K562 (cell line): Measurements from ENCODE around the gene FCGR3B. TPM values are rescaled to one million over a fixed set of nuclear protein-coding genes. Genes with fewer than 3 reads are reported as not detected.
A peak's percentile ranks its signal among the peaks of the same experiment; 100 is the strongest.
"Not testable (repeated sequence)": the region's sequence is repeated elsewhere in the genome, so short reads cannot be mapped to it uniquely, and the experiment has no call there.

ENCODE experiments used
- ATAC-seq: fragments of 200-7000 bp; cut with Tn5 transposase; 3 replicates; pipeline ENCODE4 v1.9.1; 2020; ENCODE audit warnings: moderate library complexity
- BruUV-seq: library from RNA; stranded (reverse); fragments of 400-500 nt; replicated peaks from 2 replicates; lab custom pipeline; 2021; lab: Mats Ljungman, UMichigan
- CTCF ChIA-PET: fragments of 300-600 bp; formaldehyde crosslinking; extraction: SDS; loops from one replicate; lab custom pipeline; 2021; ENCODE audit warnings: low intra/inter-chr PET ratio; lab: Yijun Ruan, JAX
- POLR2A ChIA-PET: fragments of 300-600, 350-650 bp; sonication (Branson Sonifier 250); formaldehyde crosslinking; extraction: SDS; loops from one replicate; lab custom pipeline; 2021; ENCODE audit warnings: antibody characterized with exemption, inconsistent platforms; lab: Yijun Ruan, JAX
- DNase-seq, 4 experiments: peaks; one replicate each; pipeline versions ENCODE4 v3.0.0 to v3.0.0-alpha.2; 2011 to 2018; ENCODE audit warnings: low spot score in 3 of 4, mixed read lengths in 3 of 4; ENCODE audit errors: extremely low read depth in 1 of 4
- FAIRE-seq: peaks from 2 replicates; lab custom pipeline; 2011; peaks lifted over from hg19 to GRCh38; lab: Jason Lieb, UNC
- H2AFZ ChIP-seq: 2 replicates; pipeline ENCODE4 v1.6.0; 2011; ENCODE audit warnings: low read depth, low read length, control low read depth, inconsistent platforms
- H3K27ac ChIP-seq: fragments of 200-600 bp; 3 replicates; pipeline ENCODE4 v1.8.0; 2011; ENCODE audit warnings: low read depth, mild to moderate bottlenecking, control low read depth, inconsistent platforms, low read length, moderate library complexity, mixed read lengths; ENCODE audit errors: extremely low read depth
- H3K27me3 ChIP-seq, 2 experiments: fragments of 300-600 bp in 1 of 2; 2 replicates in 1 of 2; 3 replicates in 1 of 2; pipeline versions ENCODE4 v1.6.0 to v1.8.0; 2011; ENCODE audit warnings: inconsistent platforms in 2 of 2, low read length in 2 of 2, mild to moderate bottlenecking in 1 of 2, mixed read lengths in 1 of 2, moderate library complexity in 1 of 2; ENCODE audit not compliant: control insufficient read depth in 2 of 2, insufficient read depth in 2 of 2
- H3K36me3 ChIP-seq: fragments of 300-600 bp; 3 replicates; pipeline ENCODE4 v1.8.0; 2011; ENCODE audit warnings: mild to moderate bottlenecking, low read length, inconsistent platforms; ENCODE audit not compliant: control insufficient read depth, insufficient read depth
- H3K4me1 ChIP-seq, 2 experiments: fragments of 200-600 bp in 1 of 2; replicated peaks in 1 of 2; 2 replicates in 1 of 2; 3 replicates in 1 of 2; pipeline versions ENCODE4 v1.5.1 to v1.8.0; 2011; ENCODE audit warnings: inconsistent platforms in 2 of 2, low read length in 2 of 2, mild to moderate bottlenecking in 1 of 2, mixed read lengths in 1 of 2, moderate library complexity in 1 of 2; ENCODE audit not compliant: control insufficient read depth in 2 of 2, insufficient read depth in 2 of 2
- H3K4me2 ChIP-seq: 2 replicates; pipeline ENCODE4 v1.6.1; 2011; ENCODE audit warnings: low read length, control low read depth, inconsistent platforms, mixed read lengths; ENCODE audit not compliant: insufficient read depth
- H3K4me3 ChIP-seq: fragments of 200-600 bp; sonication (generic), shearing (Covaris generic); 2 replicates; pipeline ENCODE4 v1.5.1; 2016; ENCODE audit warnings: control low read depth, inconsistent platforms
- H3K79me2 ChIP-seq: fragments of 200-600 bp; 3 replicates; pipeline ENCODE4 v1.8.0; 2011; ENCODE audit warnings: low read length, inconsistent platforms; ENCODE audit not compliant: control insufficient read depth, insufficient read depth
- H3K9ac ChIP-seq, 2 experiments: 2 replicates each; pipeline versions ENCODE4 v1.6.0 to v1.6.1; 2011; ENCODE audit warnings: low read depth in 2 of 2, low read length in 2 of 2, control low read depth in 1 of 2, inconsistent platforms in 1 of 2, mild to moderate bottlenecking in 1 of 2, mixed read lengths in 1 of 2; ENCODE audit not compliant: insufficient read depth in 1 of 2
- H3K9me1 ChIP-seq: one replicate; pipeline ENCODE4 v1.6.0; 2011; ENCODE audit warnings: inconsistent platforms, mild to moderate bottlenecking, low read length, moderate library complexity; ENCODE audit not compliant: control insufficient read depth, insufficient read depth
- H3K9me3 ChIP-seq: replicated peaks from 2 replicates; pipeline ENCODE4 v1.5.1; 2011; ENCODE audit warnings: low read depth, low read length, inconsistent platforms; ENCODE audit not compliant: control insufficient read depth, insufficient read depth
- H4K20me1 ChIP-seq: replicated peaks from 2 replicates; pipeline ENCODE4 v1.6.1; 2011; ENCODE audit warnings: low read length, inconsistent platforms, mixed read lengths; ENCODE audit not compliant: control insufficient read depth, insufficient read depth
- C11orf30 ChIP-seq: fragments of 450-650 bp; IDR thresholded peaks from 2 replicates; pipeline ENCODE4 v1.6.1; 2016; ENCODE audit warnings: low read depth, mild to moderate bottlenecking
- FOXK2 ChIP-seq, 2 experiments: fragments of 450-650 bp; IDR thresholded peaks in 1 of 2; conservative IDR thresholded peaks in 1 of 2; 2 replicates each; pipeline ENCODE4 v1.6.1; 2016; ENCODE audit warnings: low read depth in 2 of 2, mild to moderate bottlenecking in 1 of 2
- MAFG ChIP-seq: fragments of 450-650 bp; conservative IDR thresholded peaks from 2 replicates; pipeline ENCODE4 v1.6.1; 2016; ENCODE audit warnings: missing genetic modification characterization, missing compliant biosample characterization
- ZNF316 ChIP-seq: fragments of 450-650 bp; IDR thresholded peaks from 2 replicates; pipeline ENCODE4 v1.6.1; 2016
- WGBS: fragments of 100-300 bp; shearing (Covaris generic); methylation state at CpG from one replicate; pipeline ENCODE4 v1.1.6; 2016; ENCODE audit warnings: low coverage, mixed read lengths; ENCODE audit not compliant: insufficient coverage; ENCODE audit errors: missing lambda C conversion rate; 5-methylcytosine and 5-hydroxymethylcytosine counted together
- in situ Hi-C: fragments of 300-500 bp; cut with MboI; formaldehyde crosslinking; loops from 4 replicates; pipeline ENCODE4 v1.15.0; 2018; ENCODE audit warnings: inconsistent platforms, mixed read lengths
- intact Hi-C: fragments of 100-400 bp; cut with micrococcal nuclease; formaldehyde crosslinking; loops from 2 replicates; pipeline ENCODE4 v1.14.2; 2022
- polyA plus RNA-seq, 8 experiments: library from polyadenylated mRNA; depleted of rRNA in 4 of 8; stranded (reverse) in 5 of 8; unstranded in 3 of 8; fragments of >200 nt; fragmentation: Nextera tagmentation in 2 of 8; fragmentation: Illumina TruSeq in 1 of 8; extraction: Ambion mirVana in 2 of 8; extraction: Trizol in 1 of 8; gene quantifications; 2 replicates each; pipeline versions ENCODE4 v1.2.1 to v1.2.3, GENCODE V29; 2011 to 2014; ENCODE audit warnings: inconsistent platforms in 1 of 8, missing spikeins in 1 of 8
- total RNA-seq, 7 experiments: library from RNA; depleted of rRNA in 6 of 7; stranded (reverse); fragments of >200 nt in 6 of 7; fragmentation: Illumina TruSeq in 2 of 7; extraction: Trizol in 2 of 7; gene quantifications; 2 replicates each; pipeline versions ENCODE4 v1.2.1 to v1.2.3, GENCODE V29; 2011 to 2021; ENCODE audit warnings: low replicate concordance in 1 of 7
- TF ChIP-seq, protein P1 (sequence below): fragments of 450-650 bp; IDR thresholded peaks from 2 replicates; pipeline ENCODE4 v1.6.1; 2017; ENCODE audit warnings: antibody characterized with exemption, mild to moderate bottlenecking
- TF ChIP-seq, protein P2 (sequence below): fragments of 450-650 bp; IDR thresholded peaks from 2 replicates; pipeline ENCODE4 v1.6.1; 2016

FCGR3B gene
- total and polyA plus RNA-seq, 9 of the 15 experiments (the other 6 are each of a cell fraction or from before 2014, with no cell fraction given), result 0.18 to 1.1 (median 0.40) TPM

- TF ChIP-seq, protein P1, sequence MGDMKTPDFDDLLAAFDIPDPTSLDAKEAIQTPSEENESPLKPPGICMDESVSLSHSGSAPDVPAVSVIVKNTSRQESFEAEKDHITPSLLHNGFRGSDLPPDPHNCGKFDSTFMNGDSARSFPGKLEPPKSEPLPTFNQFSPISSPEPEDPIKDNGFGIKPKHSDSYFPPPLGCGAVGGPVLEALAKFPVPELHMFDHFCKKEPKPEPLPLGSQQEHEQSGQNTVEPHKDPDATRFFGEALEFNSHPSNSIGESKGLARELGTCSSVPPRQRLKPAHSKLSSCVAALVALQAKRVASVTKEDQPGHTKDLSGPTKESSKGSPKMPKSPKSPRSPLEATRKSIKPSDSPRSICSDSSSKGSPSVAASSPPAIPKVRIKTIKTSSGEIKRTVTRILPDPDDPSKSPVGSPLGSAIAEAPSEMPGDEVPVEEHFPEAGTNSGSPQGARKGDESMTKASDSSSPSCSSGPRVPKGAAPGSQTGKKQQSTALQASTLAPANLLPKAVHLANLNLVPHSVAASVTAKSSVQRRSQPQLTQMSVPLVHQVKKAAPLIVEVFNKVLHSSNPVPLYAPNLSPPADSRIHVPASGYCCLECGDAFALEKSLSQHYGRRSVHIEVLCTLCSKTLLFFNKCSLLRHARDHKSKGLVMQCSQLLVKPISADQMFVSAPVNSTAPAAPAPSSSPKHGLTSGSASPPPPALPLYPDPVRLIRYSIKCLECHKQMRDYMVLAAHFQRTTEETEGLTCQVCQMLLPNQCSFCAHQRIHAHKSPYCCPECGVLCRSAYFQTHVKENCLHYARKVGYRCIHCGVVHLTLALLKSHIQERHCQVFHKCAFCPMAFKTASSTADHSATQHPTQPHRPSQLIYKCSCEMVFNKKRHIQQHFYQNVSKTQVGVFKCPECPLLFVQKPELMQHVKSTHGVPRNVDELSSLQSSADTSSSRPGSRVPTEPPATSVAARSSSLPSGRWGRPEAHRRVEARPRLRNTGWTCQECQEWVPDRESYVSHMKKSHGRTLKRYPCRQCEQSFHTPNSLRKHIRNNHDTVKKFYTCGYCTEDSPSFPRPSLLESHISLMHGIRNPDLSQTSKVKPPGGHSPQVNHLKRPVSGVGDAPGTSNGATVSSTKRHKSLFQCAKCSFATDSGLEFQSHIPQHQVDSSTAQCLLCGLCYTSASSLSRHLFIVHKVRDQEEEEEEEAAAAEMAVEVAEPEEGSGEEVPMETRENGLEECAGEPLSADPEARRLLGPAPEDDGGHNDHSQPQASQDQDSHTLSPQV, result 0 out of 2 replicates have a peak, but pooled peaks have one; percentile 18
- TF ChIP-seq, protein P2, sequence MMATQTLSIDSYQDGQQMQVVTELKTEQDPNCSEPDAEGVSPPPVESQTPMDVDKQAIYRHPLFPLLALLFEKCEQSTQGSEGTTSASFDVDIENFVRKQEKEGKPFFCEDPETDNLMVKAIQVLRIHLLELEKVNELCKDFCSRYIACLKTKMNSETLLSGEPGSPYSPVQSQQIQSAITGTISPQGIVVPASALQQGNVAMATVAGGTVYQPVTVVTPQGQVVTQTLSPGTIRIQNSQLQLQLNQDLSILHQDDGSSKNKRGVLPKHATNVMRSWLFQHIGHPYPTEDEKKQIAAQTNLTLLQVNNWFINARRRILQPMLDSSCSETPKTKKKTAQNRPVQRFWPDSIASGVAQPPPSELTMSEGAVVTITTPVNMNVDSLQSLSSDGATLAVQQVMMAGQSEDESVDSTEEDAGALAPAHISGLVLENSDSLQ, result peak; percentile 61
- TF ChIP-seq FOXK2 (conservative IDR thresholded peaks at IDR 0.05 in 1 of 2, IDR thresholded peaks at IDR 0.05 in 1 of 2; ENCODE audit: low read depth in 2 of 2), result peak; percentile 82 to 85
Measured at GRCh38 chr1:161636189-161636782, 5.3 kb upstream of the FCGR3B start (continued).

DNA sequence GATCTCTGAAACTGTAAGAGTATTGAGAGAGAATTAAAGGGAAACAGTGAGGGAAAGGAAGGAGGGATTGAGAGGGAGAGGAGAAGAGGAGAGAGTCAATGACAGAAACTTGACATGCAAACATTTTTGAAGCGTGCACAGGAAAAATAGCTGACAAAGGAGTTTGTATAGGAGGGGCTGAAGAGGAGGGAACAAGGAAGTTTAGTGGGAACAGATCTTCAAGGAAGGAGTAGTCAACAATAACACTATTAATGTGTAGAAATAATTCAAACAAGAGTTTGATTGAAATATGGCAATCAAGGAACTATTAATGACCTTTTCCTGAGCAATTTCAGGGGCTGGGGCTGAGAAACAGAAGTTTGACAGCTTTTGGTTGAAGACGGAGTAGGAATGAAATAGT, 4.0 kb upstream of the FCGR3B start:
- H3K4me3 ChIP-seq, H3K4me2 ChIP-seq, ATAC-seq, FAIRE-seq, H3K27me3 ChIP-seq, H2AFZ ChIP-seq, H3K27ac ChIP-seq, H3K9me3 ChIP-seq, H3K9me1 ChIP-seq, DNase-seq, H4K20me1 ChIP-seq, H3K79me2 ChIP-seq, CTCF ChIA-PET, intact Hi-C loops, POLR2A ChIA-PET, BruUV-seq, H3K36me3 ChIP-seq, H3K9ac ChIP-seq: not testable (repeated sequence)
- in situ Hi-C loops, result loop anchor here (5.0 kb wide), 1 partner anchor 78 kb away; no protein-coding TSS in a partner anchor
- peak; percentile 52 for TF ChIP-seq C11orf30
- peak; percentile 71 for TF ChIP-seq ZNF316
- TF ChIP-seq MAFG (tag), result peak; percentile 44; the same call in 1 of the 2 replicates
- H3K4me1 ChIP-seq, result peaks cover 4 to 26% of the 10 kb centered on the region in 2 experiments; a peak in 4 of 5 replicates
- 100% methylated on average over 1 of the region's 2 CpGs for WGBS

DNA sequence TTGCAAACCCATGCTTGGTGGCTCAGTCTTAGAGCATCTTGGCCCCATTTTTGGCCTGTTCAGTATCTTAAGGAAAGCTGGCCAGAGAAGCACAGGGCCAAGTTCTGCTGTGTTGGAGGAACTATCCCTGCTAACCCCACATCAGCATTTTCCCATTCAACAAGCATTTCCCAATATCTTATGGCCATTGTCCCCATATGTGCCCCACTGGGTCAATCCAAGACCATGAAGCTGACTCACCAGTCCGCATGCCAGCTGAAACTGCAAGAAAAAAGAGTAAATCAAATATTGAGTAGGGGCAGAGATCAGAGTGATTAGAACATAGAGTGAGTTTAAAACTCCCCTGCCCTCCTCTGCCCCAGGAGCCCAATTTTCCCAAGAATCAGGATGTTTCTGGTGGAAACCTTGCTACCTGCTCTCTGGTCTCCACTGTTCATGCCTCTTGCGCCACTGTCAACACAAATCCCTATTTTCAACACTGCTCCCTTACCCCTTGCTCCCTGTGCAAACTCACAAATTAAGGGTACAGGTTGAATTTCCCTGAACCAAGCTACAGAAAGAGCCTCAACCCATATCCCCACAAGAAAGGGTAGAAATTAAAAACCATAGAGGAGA, 741 bp downstream of the FCGR3B start:
- H3K4me3 ChIP-seq, H3K27ac ChIP-seq, H4K20me1 ChIP-seq, H3K9me3 ChIP-seq, H3K4me2 ChIP-seq, H3K9ac ChIP-seq, DNase-seq, FAIRE-seq, ATAC-seq, H3K36me3 ChIP-seq, H3K9me1 ChIP-seq, H3K4me1 ChIP-seq, H2AFZ ChIP-seq, POLR2A ChIA-PET, in situ Hi-C loops, intact Hi-C loops, CTCF ChIA-PET, BruUV-seq, H3K79me2 ChIP-seq, H3K27me3 ChIP-seq: not testable (repeated sequence)
- WGBS, result 100% methylated on average over 1 of the region's 2 CpGs
